ENCODE results near the gene CYP1B1.
"Not testable (repeated sequence)": the region's sequence is repeated elsewhere in the genome, so short reads cannot be mapped to it uniquely, and the experiment has no call there.

The CYP1B1 gene

GRCh38 chr2:38098421-38099098, 22.6 kb upstream of the CYP1B1 start:
- DNase-seq, result no peak

- no peak for DNase-seq
Measured at GRCh38 chr2:38097988-38098385, 22.0 kb upstream of the CYP1B1 start.

GRCh38 chr2:38097258-38097987, 21.5 kb upstream of the CYP1B1 start:
- DNase-seq, result no peak

GRCh38 chr2:38095996-38096861, 20.3 kb upstream of the CYP1B1 start:
- DNase-seq, result no peak

- no peak for DNase-seq
Measured at GRCh38 chr2:38095079-38095995, 19.4 kb upstream of the CYP1B1 start.

- no peak for DNase-seq
Measured at GRCh38 chr2:38093527-38094165, 17.7 kb upstream of the CYP1B1 start.

- no peak for DNase-seq
Measured at GRCh38 chr2:38092196-38092902, 16.4 kb upstream of the CYP1B1 start.

- DNase-seq, result no peak
Measured at GRCh38 chr2:38091760-38092159, 15.8 kb upstream of the CYP1B1 start.

- DNase-seq, result no peak
Measured at GRCh38 chr2:38090928-38091327, 15.0 kb upstream of the CYP1B1 start.

- not testable (repeated sequence) for DNase-seq
Measured at GRCh38 chr2:38090212-38090611, 14.3 kb upstream of the CYP1B1 start.

GRCh38 chr2:38085998-38086698, 10.2 kb upstream of the CYP1B1 start:
- not testable (repeated sequence) for DNase-seq

- not testable (repeated sequence) for DNase-seq
Measured at GRCh38 chr2:38084556-38084955, 8.6 kb upstream of the CYP1B1 start.

- DNase-seq, result not testable (repeated sequence)
Measured at GRCh38 chr2:38082727-38083126, 6.8 kb upstream of the CYP1B1 start.

GRCh38 chr2:38080346-38080745, 4.4 kb upstream of the CYP1B1 start:
- no peak for DNase-seq

- DNase-seq, result peak; percentile 78
Measured at GRCh38 chr2:38079116-38080052, 3.4 kb upstream of the CYP1B1 start.

- no peak for DNase-seq
Measured at GRCh38 chr2:38077431-38077769, 1.4 kb upstream of the CYP1B1 start.

GRCh38 chr2:38076710-38077430, 919 bp upstream of the CYP1B1 start:
- peak; percentile 91 for DNase-seq

GRCh38 chr2:38076152-38076709, 280 bp upstream of the CYP1B1 start:
- DNase-seq, result peak; percentile 84
